GM12891 (cell line): ENCODE measurements around the gene TUBA3D.
A peak's percentile ranks its signal among the peaks of the same experiment; 100 is the strongest.
"Not testable (repeated sequence)": the region's sequence is repeated elsewhere in the genome, so short reads cannot be mapped to it uniquely, and the experiment has no call there.

Source experiments
- DNase-seq: peaks from one replicate; pipeline ENCODE4 v3.0.0; 2011; ENCODE audit warnings: low spot score; ENCODE audit not compliant: insufficient read length
- FAIRE-seq: peaks from 2 replicates; lab custom pipeline; 2011; peaks lifted over from hg19 to GRCh38; lab: Jason Lieb, UNC
- PAX5 ChIP-seq: IDR thresholded peaks from 2 replicates; pipeline ENCODE4 v1.6.1; 2011; ENCODE audit warnings: low read length, moderate library complexity, mild to moderate bottlenecking; ENCODE audit not compliant: insufficient read depth, severe bottlenecking
- POLR2A ChIP-seq: IDR thresholded peaks from 2 replicates; pipeline ENCODE4 v1.6.1; 2011; ENCODE audit warnings: low read depth, low read length, control low read depth
- POLR2AphosphoS5 ChIP-seq: IDR thresholded peaks from 2 replicates; pipeline ENCODE4 v1.6.1; 2011; ENCODE audit warnings: low read depth, low read length, control low read depth
- POU2F2 ChIP-seq: IDR thresholded peaks from 2 replicates; pipeline ENCODE4 v1.6.1; 2011; ENCODE audit warnings: low read depth, mild to moderate bottlenecking, control low read depth, low read length, moderate library complexity
- SPI1 ChIP-seq: IDR thresholded peaks from 2 replicates; pipeline ENCODE4 v1.6.1; 2011; ENCODE audit warnings: low read depth, low read length, control low read depth
- TAF1 ChIP-seq: IDR thresholded peaks from 2 replicates; pipeline ENCODE4 v1.6.1; 2011; ENCODE audit warnings: low read depth, low read length, control low read depth

The TUBA3D gene

GRCh38 chr2:131478074-131478849 is 2.3 kb downstream of the TUBA3D start:
- DNase-seq, FAIRE-seq: not testable (repeated sequence)

- not testable (repeated sequence) for FAIRE-seq, DNase-seq
Observed at GRCh38 chr2:131478850-131479461, 3.0 kb downstream of the TUBA3D start.

- not testable (repeated sequence) for DNase-seq, FAIRE-seq
Observed at GRCh38 chr2:131480351-131480750, 4.4 kb downstream of the TUBA3D start.

GRCh38 chr2:131482506-131483155 is 6.7 kb downstream of the TUBA3D start:
- DNase-seq, FAIRE-seq: not testable (repeated sequence)

- DNase-seq, FAIRE-seq: not testable (repeated sequence)
Observed at GRCh38 chr2:131483981-131484820, 8.3 kb downstream of the TUBA3D start.

GRCh38 chr2:131484906-131485460 is 9.1 kb downstream of the TUBA3D start:
- not testable (repeated sequence) for DNase-seq, FAIRE-seq

- FAIRE-seq, DNase-seq: not testable (repeated sequence)
Observed at GRCh38 chr2:131486201-131486902, 10.4 kb downstream of the TUBA3D start.

GRCh38 chr2:131488306-131489205 is 12.6 kb downstream of the TUBA3D start:
- no peak for DNase-seq
- FAIRE-seq = no peak
- TF ChIP-seq SPI1 (no peak), PAX5 (no peak), POU2F2 (no peak), TAF1 (no peak), POLR2AphosphoS5 (no peak), POLR2A (no peak)

- DNase-seq = not testable (repeated sequence)
- FAIRE-seq = peak; percentile 50
- TF ChIP-seq SPI1 = 0 out of 2 replicates have a peak, but pooled peaks have one; percentile 13
Observed at GRCh38 chr2:131490616-131491468, 14.9 kb downstream of the TUBA3D start.

GRCh38 chr2:131491469-131491836 is 15.5 kb downstream of the TUBA3D start:
- DNase-seq = not testable (repeated sequence)
- FAIRE-seq = peak; percentile 87

- DNase-seq, FAIRE-seq: not testable (repeated sequence)
Observed at GRCh38 chr2:131492015-131492417, 16.1 kb downstream of the TUBA3D start, which contains the start of gene MZT2A. MZT2A (minus strand) TSS chr2:131492397; CDS start chr2:131492376, 21 bp downstream.
